Right hindlimb (tissue), 1 donor: Measurements from ENCODE around the gene KLHL3.

Experiments used
- DNase-seq: peaks from one replicate; pipeline ENCODE4 v3.0.0-alpha.2; 2018

Gene KLHL3

DNA sequence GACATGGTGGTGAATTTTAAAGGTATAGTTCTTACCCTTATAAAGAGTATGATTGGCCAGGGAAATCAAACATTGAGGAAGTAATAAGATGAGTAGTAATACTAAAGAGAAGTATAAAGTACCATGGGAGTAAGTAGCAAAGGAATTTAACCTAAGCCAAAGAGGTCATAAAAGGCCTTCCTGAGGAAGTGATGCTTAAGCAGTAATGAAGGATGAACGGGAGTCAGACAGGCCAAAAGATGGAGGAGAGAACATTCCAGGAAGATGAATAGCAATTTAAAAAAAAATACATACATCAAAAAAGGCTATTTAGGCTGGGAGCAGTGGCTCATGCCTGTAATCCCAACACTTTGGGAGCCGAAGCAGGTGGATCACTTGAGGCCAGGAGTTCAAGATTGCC, 29.0 kb downstream of the KLHL3 start:
- no peak for DNase-seq

DNA sequence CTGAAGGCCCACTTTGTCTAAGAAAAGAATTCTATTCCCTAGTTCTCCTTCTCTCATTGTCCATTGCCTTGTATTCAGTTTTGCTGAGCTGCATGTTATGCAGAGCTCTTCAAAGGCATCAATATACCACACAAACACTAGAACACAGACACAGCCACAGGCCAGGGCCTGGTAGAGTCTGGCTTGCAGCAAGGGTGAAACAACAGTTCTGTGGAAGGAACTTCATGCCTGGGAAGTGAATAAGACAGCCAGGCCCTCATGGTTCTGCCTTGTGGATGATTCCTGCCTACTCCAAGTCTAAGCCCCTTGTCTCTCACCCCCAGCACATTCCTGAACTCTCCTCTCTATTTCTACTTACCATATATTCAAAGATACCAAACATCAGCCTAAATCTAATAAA, 30.8 kb downstream of the KLHL3 start:
- no peak for DNase-seq

DNA sequence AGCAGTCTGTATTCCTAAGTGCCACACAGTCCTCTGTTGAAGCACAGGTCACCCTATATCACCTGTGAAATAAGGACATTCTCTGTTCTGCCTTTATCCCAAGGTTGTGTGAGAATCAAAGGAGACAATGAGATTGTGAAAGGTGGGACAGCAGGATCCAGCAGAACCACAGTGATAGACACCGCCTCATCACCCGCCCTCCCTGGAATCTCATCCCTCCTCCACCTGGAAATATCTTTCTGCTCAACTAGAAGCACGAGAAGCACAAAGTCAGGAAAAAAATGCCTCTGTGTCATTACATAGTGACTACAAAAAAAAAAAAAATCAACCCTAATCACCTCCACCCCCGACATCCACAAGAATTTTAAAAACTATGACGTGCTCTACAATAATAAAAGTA, 32.3 kb downstream of the KLHL3 start:
- no peak for DNase-seq

DNA sequence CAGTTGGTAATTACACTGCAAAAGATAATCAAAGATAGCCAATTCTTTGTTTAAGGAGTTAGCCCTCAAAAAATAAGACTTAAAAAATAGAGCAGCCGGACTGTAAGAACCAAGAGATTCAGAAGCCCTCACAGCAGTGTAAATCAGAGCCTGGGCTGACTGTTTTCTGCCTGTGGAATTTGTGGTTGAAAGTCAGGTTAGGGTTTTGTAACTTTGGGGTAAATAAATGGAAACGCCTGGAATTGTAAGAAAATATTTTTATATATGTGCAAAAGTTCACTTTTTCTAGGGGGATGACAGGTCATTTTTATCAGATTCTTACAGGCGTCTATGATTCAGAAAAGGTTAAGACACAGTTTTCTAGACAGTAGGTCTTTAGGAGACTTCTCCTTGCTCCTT, 35.6 kb downstream of the KLHL3 start:
- DNase-seq, result no peak

DNA sequence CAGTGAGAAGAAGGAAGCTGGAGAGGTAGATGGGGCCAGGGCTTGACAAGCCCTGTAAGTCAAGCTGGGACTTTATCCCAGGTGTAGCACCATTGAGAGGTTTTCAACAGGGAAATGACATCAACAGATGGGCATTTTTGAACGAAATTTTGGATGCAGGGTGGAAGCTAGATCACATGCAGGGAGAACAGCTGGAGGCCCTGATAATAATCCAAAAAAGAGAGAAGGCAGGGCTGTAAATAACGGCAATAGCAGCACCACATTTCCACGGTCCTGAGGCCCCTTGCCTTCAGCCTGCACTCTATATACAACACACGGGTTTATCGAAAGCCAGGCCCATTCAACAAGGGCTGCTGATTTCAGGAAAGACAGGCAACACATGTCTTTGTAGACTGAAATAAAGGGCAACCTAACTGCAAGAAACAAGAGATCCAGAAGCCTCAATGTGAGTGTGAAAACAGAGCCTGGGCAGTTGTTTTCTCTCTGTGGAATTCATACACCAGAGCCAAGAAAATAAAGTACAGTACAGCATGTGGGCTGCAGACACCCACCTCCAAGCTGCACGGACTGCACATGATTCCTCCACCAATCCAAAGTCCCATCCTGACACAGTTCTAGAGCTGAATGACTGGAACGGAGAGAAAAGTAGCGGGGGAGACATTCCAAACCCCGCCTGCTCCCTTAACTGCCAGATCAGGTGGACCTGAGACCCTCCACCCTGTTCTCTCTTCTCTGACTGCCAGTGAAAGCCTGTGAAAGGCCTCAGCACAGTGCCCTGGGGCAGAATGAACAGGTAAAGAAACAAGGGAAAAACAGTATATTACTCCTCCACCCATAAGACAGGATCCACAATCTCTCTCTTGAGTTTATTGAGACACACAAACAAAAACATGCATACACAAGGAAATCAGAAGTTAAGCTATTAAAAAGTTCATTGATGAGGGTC, 36.3 kb downstream of the KLHL3 start:
- peak; percentile 43 for DNase-seq

DNA sequence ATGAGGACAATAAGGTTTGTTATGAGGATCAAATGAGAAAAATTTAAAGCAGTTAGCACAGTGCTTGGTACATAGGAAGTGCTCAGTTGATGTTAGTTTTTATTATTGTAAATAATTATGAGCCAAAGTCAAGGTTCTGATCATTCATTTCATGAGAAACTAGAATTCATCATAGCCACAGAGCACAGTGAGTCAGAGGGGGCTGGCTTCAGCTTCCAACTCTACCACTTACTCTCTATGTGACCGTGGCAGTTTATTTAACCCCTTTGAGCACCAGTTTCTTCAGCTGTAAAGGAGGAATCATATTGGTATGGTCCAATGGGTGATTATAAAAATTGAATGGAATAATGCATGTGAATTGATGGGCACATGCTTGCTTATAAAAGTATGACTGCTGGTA, 39.4 kb downstream of the KLHL3 start:
- DNase-seq, result no peak

DNA sequence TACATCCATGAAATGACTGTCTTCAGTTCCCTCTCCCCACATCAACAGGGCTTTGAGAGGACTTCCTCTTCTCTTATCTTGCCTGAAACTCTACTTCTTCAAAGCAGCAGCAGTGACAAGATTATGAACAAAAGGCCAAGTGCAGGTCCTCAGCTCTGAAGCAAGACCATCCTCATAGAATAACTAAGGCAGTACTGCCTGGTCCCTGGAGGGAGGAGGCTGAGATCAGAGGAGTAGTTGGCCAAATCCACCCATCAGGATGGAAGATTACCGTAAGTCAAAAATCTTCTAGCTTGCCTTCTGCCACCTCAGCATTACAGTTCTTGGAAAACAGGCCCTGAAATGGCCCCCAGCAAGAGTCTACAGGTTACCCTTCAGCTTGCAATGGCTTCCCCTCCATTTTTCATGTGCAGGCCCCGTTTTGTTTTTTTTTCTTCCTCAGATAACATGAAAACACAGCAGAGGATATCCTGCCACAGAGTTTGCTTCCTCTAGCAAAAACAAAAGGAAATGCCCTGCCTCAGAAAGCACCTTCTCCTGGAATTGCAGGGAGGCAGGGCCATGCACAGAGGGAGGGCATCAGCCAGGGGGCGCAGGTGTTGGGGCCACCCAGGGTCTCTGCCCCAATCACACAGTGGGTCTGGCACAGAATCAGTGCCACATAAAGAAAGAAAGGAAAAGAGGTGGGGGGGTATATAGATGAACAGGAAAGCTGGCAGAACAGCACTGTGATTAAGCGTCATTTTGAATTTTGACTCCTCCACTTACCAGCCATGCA, 40.0 kb downstream of the KLHL3 start:
- no peak for DNase-seq

DNA sequence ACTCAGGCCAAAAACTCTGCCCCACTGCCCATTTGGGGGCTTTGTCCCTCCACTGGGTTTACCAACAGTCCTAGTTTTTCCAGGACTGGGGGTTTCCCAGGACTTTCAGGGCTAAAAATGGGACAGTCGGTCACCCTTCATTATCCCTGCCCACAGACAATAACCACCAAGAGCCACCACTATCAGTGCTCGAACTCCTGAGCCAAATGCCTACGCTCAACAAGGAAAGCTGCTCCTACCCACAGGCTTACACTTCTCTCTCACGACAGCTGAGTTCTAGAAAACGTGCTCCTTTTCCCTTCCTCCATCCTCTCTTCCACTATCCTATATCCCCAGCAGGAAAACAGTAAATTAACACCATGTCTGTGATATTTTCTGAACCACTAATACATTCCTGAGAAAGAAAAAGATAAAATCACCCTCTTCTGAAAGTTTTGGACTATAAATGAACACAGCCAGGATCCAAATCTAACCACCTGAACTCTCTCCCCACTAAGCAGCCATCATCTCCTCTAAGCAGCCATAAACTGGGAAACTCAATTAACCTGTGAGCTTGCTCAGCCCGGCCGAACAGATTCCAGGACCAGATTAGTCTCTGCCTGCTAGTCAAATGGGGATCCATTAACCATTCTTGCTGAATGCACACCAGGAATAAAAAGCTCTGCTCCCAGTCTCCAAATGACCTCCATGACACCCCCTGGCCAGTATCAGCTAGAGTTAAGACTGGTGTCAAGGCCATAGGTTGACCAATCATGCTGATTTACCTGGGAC, 41.8 kb downstream of the KLHL3 start:
- DNase-seq, result no peak

DNA sequence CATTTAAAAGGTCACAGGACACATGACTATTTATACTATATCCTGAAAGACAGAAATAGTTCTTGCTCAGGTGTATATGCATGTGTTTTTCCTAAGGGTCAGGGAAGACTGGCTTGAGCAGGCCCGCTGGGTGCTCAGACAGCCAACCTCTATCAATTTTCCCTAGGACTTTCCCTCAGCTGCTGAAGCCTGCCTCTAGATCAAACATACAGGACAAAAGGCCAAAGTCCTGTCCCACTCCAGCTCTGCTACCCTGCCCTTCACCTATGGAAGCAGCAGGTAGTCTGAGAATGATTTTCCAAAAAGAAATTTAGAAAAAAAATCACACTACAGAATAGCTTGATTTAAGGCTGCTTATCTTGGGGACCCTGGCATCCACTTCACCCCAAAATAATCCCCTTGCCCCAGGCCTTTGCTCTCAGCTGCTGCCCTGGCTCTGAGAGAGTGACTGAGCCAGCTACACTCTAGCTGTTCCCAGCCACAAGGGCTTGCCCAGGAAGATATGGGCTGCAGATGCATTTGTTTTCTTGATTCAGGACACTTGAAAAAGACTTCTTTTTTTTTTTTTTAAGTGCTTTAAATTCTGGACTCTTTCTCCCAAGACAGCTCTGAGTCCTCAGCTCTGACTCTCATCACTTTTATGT, 42.5 kb downstream of the KLHL3 start:
- no peak for DNase-seq

DNA sequence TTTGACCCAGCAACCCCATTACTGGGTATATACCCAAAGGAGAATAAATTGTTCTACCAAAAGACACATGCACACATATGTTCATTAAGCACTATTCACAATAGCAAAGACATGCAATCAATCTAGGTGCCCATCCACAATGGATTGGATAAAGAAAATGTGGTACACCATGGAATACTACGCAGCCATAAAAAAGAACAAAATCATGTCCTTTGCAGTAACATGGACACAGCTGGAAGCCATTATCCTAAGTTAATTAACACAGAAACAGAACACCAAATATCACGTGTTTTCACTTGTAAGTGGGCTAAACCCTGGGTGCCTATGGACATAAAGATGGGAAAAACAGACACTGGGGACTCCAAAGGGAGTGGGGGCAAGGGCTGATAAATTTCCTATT, 46.6 kb downstream of the KLHL3 start:
- DNase-seq, result no peak

DNA sequence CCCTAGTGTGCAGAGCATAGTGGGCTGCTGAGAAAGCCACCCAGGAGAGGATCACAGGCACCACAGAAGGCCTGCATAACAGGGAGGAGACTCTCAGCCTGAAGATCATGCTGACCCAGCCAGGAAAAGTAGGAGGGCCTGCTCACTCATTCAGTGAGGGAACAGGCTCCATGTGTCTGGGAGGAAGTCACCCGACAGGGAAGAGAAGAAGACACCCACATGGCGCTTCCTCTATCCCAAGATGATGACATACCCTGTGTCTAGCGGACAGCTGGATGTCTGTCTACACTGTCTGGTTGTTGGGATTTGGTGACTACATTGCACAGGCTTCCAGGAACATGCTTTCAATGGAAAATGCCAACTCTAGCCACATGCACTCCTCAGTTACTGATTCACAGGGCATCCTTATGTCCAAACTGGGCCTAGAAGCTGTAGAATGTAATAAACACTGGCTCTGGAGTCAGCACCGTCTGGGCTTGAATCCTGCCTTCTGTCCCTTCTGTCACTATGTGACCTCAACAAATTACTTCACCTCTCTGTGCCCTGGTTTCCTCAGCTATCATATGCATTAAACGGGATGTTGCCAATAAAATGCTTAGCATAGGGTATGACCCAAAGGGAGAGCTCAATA, 47.6 kb downstream of the KLHL3 start:
- no peak for DNase-seq

DNA sequence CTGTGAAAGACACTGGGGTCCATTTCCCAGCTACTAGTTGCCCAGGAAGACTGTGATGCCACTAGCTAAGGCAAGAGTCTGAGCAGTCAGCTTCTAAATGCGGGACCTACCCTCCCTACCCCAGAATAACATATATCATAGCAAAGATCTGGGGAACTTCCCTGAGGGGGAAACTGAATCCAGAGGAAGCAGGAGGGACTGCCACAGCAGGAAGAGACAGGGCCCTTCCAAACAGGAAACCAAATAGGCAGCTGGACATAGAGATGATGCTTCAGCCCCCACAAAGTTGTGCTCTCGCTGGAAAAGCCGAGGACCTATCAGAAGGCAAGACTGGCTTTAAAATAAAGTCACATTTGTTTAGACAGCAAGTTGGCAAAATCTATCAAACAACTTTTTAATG, 51.1 kb downstream of the KLHL3 start:
- DNase-seq, result no peak

DNA sequence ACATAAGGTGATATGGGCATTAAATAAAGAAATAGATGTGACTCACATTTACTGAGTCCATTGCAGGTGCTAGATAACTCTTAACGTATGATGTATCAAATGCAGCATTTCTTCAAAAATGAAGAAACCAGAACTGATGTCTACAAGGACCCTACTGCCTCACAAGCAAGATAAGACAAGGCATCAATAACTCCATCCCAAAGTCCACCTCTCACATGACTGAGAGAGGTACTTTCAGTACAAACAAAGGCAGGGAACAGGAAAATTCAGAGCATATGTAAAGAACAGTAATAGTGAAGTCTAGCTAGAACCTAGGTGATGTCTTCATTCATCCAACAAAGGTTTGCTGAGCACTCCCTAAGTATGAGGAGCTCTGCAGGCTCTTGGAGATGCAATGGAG, 54.7 kb downstream of the KLHL3 start:
- no peak for DNase-seq

DNA sequence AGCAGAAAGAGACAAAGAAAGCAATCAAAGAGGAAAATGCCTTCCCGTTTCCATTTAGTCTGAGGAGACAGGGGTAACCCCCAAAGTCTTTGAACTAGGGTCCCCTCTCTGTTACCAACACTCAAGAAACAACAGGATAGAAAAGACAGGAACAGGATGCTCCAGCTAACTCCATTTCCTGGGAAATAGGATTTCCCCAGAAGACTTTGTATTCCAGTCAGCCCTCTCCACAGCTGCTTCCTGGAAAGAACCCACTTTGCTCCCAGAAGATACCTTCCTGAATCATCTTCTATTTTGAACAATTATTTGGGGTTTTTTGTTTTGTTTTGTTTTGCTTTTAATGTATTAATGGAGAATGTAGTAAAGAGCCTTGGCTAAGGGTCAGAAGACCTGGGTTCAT, 56.0 kb downstream of the KLHL3 start:
- DNase-seq, result no peak

DNA sequence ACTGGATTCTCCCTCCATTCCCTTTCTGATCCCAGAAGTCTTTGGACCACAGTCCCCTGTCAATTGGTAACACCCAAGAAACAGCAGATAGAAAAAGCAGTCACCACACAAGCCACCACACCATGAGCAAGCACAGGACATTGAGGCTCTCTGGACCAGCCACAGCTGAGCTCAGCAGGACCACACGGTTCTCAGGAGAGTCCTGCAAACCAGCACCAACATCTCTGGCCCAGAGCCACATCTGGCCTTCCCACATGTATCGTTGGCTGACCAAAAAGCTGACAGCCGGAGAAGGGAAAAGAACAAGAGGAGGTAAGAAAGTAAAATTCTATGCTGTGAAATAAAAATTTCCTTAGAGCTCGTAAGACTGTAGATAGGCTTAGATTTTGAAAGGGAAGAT, 56.7 kb downstream of the KLHL3 start:
- DNase-seq, result no peak

DNA sequence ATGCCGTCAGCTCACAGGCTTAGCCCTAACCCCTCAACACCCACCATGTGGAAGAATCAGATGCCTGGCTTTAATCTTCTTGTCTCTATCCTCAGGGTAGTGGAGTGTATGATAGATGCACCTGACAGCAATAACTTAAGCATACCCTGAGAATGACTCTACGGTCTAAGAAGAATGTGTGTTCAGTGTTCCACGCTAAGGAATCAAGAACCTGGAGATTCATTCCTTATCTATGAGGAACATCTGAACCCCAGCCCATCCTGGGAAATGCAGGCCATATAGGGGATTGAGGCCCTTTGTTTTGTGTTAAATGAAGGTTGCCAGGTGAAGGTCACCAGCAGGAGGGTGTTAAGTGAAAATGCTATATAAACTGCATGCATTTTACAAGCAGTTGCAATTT, 63.0 kb downstream of the KLHL3 start:
- no peak for DNase-seq

DNA sequence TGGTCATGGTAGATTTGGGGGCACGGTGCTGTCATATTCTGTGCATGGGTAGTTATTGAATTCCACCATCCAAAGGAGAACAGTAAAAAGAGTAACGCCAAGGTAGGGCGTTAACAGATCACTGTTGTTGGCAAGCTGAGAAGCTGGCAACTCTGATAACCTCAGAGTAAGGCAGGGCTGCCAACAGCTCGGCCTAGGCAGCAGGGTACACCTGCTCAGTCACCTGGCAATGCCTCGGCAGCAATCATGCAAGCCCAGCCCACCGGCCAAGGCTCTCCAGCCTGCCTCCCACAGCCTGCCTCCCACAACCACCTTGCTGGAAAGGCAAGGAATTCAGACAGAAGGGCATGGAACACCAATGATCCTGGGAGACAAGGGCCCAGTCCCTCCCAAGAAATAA, 63.9 kb downstream of the KLHL3 start:
- no peak for DNase-seq

DNA sequence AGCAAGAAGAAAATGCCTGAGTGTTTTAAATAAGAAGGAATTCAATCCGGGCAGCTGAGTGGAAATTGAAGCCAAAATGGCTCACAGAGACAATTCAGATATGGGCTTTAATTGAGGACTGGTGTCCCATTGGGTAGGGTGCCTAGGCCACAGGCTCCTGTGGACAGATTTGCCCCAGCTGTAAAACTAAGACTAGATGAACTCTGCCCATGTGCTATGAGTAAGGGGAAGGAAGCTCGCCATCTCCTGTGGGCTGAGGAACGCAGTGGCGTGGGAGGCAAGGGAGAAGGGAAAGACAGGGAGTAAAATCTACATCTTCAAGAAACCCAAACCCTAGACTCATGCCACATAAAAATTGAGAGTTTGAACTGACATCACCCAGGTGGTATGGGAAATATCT, 66.1 kb downstream of the KLHL3 start:
- no peak for DNase-seq

DNA sequence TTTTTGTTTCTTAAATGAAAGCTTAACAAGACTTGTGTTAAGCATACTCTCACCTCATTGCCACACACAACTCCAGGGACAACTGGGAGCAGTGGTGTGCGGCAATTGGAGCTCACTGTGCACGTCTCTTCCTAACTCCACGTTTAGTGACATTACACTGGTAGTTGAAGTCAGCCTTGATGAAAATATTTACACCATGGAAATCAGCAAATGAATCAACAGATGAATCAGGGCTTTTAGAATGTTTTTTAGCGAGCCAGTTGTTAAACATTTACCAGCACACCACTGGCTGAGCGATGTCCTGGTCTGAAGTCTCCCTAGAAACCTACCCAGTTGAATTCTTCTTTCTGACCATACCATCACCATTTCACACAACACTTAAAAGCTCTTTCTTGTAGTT, 67.3 kb downstream of the KLHL3 start:
- no peak for DNase-seq

DNA sequence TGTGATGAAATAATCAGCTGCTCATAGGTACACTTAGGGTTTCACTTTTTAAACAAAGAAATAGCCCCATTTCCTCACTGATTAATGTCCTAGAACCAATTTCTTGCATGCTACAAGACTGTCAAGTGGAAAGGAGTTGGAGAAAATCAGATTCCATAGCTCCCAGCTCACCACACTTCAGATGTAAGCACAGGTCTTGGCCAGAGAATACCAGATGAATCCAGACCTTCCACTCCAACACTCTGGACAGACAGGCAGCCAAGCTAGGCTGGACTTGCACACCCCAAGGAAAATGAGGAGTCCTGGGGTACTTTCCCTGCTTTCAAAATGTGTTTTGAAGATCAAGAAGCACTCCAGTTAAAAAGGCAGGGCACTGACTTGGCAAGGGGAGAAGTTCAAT, 68.5 kb downstream of the KLHL3 start:
- DNase-seq, result no peak

DNA sequence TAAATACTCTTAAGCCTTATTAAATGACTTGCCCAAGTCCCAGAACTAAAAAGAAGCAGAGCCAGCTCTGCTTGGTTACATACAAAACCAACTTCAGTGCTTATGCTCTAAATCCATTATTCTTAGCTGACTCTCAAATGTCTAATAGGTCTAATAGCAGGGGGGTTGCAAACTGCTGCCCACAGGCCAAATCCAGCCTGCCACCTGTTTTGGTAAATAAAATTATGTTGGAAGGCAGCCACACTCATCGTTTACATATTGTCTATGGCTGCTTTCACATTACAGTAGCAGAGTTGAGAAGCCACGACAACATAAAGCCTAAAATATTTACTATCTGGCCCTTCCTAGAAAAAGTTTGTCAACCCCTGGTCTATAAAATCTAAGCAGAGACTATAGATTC, 69.0 kb downstream of the KLHL3 start:
- DNase-seq, result no peak

DNA sequence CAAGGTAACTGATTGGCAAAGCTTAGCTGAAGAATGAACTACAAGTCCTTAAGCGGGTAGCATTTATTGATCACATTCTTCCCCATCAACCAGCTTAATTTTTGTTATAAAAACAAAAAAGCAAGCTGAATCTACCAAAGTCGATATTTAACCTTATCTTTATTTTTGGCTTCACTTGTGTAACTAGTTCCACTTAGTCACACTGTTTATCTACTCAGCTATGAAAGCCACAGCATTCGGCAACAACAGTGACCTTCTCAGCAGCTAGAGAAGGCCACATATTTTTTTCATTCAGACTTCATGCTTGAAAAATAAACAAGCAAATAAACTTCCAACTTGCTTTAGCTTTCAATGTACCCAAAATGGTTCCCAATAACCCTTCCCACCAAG, 69.4 kb downstream of the KLHL3 start:
- no peak for DNase-seq
